ENCODE measurements around the gene PCCA.

DNA sequence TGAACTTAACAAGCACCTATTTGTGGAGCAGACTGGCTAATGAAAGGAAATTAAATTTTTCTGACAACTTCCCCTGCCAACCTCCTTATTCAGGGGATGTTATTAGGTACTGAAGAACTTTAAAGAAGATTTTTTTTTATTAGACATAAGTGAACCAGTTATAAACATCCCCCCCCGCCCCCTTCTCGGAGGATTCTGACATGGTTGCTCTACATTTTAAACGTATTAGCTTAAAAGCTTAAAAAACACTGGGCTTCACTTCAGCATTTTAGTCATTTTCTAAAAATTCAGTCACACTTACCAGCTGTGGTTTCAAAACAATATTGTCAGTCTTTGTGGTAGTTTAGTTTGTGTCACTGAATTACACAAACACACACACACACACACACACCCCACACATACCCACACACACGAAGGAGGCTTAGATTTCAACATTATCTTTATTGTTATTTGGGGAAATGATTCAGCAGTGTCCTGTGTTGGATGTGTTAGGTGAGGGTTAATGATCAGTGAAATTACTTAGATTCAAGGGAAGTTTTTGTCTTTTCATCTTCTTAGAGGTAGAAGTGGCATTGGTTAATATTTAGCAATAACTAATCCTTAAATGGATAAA is 145.7 kb downstream of the PCCA start:
- TF ChIP-seq SUZ12 (IDR thresholded peaks at IDR 0.05; ENCODE audit: extremely low read depth, insufficient read depth, insufficient read length) (no peak), ZNF274 (IDR thresholded peaks at IDR 0.05; ENCODE audit: low read depth, low read length) (no peak)
